OCI-LY7 (cell line): ENCODE results near the gene RIN3.

Experiments
- CTCF ChIP-seq: fragments of 200-600 bp; sonication (generic); conservative IDR thresholded peaks from 2 replicates; pipeline ENCODE4 v1.5.1; 2014; ENCODE audit warnings: mild to moderate bottlenecking, antibody characterized with exemption, low read length, moderate library complexity, mixed read lengths
- EZH2phosphoT487 ChIP-seq: fragments of 200-600 bp; sonication (generic); IDR thresholded peaks from 2 replicates; pipeline ENCODE4 v1.6.1; 2018; ENCODE audit warnings: low read depth, borderline replicate concordance, mild to moderate bottlenecking, mixed run types, antibody characterized with exemption, low read length, moderate library complexity, mixed read lengths

DNA sequence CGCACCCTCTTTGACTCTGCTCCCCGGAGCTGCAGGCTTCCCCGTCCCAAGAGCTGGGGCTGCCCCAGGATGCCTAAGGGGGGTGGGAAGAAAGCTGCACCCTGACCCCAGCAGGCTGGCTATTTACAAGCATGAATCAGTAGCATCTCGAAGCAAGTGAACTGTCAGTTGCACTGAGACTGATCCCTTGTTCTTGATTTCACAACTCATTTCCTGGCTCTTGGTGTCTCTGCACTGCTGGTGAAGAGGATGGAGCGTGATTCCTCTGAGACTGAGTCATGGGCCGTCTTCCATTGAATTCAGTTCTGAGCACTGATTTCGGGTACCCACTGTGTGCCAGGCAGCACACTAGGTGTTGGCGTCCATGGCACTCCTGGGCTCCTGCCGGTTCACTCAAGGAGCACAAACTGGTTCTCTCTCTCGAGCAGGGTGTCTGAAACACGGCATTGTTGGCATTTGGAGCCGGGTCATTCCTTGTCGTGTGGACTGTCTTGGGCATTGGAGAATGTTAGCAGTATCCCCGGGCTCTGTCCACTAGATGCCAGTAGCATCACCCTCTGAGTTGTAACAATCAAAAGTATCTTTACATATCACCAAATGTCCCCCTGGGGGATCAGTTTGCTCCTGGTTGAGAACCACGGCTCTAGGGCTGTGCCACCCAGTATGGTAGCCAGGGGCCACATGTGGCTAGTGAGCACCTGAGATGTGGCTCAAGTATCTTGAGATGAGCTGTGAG, 86.9 kb downstream of the RIN3 start:
- TF ChIP-seq CTCF, result no peak
- TF ChIP-seq EZH2phosphoT487, result no peak
